Suppressor macrophage treated with lipopolysaccharide for 4 hours (primary cell): Measurements from ENCODE around the gene SAFB.
A peak's percentile ranks its signal among the peaks of the same experiment; 100 is the strongest.
"Not testable (repeated sequence)": the region's sequence is repeated elsewhere in the genome, so short reads cannot be mapped to it uniquely, and the experiment has no call there.

ENCODE experiments used
- DNase-seq: peaks from one replicate; pipeline ENCODE4 v3.0.0-alpha.2; 2020

The SAFB gene

GRCh38 chr19:5700455-5701092 lies 77.7 kb downstream of the SAFB start:
- no peak for DNase-seq

- DNase-seq = not testable (repeated sequence)
Observed at GRCh38 chr19:5702053-5702410, 79.1 kb downstream of the SAFB start.

DNA sequence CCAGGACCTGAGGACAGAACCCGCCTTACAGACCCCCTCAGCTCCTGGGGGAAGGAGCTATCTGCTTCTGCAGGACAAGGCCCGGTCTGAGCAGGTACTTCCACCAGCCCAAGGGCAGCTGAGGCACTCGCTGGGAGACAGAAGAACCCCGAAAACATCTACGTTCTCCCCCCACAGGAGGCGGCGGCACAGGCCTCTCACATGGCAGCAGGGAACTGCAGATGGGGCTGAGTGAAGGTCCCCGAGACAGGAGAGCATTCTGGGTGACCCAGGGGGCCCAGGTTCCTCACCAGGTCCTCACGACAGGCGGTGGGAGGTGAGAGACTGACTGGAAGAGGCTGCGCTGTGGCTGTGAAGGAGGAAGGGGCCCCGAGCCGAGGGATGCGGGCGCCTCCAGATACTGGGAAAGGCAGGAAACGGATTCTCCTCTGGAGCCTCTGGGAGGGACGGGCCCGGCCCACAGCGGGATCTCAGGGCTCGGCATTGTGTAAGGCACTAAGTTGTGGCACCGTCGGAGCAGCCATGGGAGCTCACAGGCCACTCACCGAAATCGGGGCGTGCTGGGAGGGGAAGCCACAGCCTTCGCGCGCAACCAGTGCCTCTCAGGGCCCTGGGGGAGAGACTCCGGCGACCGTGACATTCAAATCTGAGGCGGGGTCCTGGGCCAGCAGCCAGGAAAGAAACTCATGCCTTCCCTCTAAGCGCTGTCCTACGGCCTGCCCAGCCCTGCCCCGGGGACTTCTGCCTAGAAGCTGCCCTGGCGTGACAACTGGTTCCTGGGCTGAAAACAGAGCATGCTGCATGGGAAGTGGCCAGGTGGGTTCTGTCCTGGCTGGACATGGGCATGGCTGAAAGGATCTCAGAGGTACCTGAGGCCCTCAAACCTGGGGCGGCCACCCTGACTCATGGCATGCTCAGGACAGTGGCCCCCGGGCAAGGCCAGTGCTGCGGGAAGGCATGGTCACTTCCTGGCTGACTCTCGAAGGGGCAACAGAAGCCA lies 81.2 kb downstream of the SAFB start:
- DNase-seq = no peak

DNA sequence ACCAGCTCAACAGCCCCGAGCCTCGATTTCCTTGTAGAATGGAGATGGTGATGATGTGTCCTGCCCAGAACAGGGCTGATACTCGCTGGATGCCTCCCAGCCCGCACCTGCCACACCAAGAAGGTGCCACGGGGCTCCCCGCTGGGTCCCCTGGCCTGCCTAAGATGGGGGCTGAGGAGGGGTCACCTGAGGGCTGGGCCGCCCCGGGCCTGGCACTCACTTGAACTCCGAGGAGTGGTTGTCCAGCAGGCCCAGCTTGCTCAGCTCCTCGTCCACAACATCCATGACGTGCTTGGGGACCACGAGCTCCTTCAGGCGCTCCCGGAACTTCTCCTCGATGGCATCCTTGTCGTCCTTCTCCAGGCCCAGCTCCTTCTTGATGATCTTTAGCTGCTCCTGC lies 82.7 kb downstream of the SAFB start:
- no peak for DNase-seq

- no peak for DNase-seq
Observed at GRCh38 chr19:5706876-5707573, 84.1 kb downstream of the SAFB start.

DNA sequence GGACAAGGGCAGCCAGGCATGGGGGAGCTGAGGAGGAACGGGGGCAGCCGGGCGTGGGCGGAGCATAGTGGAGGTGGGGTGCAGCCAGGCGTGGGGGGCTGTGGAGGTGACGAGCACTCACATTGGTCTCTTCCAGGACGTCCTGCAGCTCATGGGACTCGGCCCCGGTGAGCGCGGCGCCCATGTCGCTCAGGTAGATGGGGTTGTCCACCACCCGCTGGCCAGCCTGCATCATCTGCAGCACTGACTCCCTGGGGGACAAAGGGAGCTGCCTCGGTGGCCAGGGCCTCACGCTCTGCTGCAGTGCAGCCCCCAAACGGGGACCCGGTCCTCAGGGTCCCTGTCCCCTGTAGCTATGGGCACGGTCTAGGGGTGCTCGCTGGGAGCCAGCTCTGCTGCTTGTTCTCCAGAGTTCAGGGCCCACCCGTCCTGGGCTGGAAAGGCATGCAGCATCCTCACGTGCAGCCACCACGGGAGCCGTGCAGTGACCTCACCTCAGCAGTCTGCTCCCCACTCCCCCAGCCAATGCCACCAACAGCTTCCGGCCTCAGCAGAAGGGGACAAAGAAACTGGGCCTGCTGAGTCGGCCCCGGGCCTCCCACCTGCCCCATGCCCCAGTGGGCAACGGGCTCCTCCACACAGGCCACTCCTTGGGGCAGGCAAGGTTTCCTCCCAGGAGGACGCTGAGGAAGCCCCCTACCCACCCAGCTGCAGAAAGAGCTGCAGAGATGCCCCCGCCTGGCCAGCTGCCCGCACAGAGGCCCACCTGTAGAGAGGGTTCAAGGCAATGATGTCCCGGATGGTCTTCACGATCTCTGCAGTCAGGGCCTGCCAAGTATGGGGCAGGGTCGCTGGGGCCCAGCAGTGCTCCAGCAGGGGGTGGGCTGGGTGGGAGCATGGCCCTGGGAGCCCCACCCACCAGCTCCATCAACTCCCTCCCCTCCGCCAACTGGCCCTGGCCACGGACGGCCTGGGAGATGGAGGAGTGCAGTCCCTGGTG lies 85.0 kb downstream of the SAFB start:
- DNase-seq = no peak

GRCh38 chr19:5711025-5711424 lies 88.1 kb downstream of the SAFB start:
- DNase-seq = no peak

GRCh38 chr19:5711713-5712161 lies 88.9 kb downstream of the SAFB start:
- DNase-seq = no peak

- no peak for DNase-seq
Observed at GRCh38 chr19:5713228-5713627, 90.3 kb downstream of the SAFB start.

- no peak for DNase-seq
Observed at GRCh38 chr19:5714816-5715215, 91.9 kb downstream of the SAFB start.

DNA sequence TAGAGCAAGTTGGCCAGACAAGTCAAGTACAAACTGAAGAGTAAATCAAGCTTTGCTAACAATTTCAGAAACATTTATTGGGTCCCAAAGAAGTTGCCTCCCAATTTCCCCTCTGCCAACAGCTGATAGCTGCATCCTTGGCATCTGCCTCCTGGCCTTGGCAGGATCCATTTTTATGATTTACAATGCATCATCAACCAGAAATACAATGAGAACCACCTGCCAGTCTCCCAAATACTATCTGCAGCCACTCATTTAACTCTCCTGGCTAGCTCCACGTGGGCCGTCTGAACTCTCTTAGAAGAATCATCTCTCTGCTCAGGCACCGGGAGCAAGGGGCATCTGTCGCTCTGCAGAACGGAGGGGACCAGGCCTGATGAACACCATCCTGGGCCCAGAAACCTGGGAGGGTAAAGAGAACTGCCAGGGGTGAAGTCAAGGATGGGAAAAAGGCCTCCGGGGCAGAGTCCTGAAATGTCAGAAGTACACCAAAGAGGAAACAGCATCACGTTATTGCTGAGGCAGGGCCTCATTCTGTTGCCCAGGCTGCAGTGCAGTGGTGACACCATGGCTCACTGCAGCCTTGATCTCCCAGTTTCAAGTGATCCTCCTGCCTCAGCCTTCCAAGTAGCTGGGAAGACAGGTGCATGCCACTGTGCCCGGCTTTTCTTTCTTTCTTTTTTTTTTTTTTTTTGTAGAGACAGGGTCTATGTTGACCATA lies 94.5 kb downstream of the SAFB start:
- DNase-seq = peak; percentile 25
